ENCODE measurements around the gene SCD.

- TF ChIP-seq POLR2AphosphoS5 (IDR thresholded peaks at IDR 0.05; ENCODE audit: low read depth) (no peak), CTCF (conservative IDR thresholded peaks at IDR 0.05; ENCODE audit: low read depth in 2 of 2) (no peak), EZH2 (IDR thresholded peaks at IDR 0.05; ENCODE audit: low read depth, unreplicated experiment) (no peak)
Observed at GRCh38 chr10:100334762-100335161, 12.3 kb upstream of the SCD start.

Measured in GM23338 (cell line).